ENCODE results near the gene TENT4A.

DNA sequence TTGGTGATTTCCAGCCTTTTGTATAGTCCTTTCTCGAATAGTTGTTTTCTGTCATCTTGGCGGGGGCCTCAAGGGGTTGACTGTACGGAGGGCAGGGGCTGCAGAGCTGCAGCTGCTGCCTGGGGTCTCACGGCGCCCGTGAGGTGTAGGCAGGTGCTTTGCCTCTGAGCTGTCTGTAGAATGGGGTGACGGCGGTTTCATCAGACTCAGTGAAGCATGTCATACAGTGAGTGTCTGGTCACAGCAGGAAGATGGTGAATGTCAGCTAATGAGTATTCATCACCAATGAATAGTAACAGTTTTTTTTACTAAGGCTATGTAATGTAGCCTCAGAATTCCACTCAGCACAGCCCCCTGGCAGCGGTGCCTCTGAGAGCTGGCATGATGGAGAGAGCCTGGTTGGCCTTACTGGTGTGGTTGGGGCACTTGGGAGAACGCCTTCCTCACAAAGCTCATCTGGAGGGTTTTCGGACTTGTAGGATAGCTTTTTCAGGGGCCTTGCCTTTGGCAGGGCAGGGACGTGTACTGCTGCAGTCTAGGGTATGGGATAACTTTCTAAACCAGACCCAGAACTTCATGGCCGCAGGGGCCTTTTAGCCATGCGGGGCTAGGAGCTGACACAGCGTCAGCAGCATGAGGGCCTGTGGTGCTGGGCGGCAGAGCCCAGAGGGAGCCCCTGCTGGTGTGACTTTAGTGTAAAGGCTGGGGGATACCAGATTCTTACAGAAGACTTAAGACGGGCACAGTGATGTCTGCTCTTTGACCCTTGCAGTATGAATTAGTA is 15.0 kb downstream of the TENT4A start:
- TF ChIP-seq, protein P1, sequence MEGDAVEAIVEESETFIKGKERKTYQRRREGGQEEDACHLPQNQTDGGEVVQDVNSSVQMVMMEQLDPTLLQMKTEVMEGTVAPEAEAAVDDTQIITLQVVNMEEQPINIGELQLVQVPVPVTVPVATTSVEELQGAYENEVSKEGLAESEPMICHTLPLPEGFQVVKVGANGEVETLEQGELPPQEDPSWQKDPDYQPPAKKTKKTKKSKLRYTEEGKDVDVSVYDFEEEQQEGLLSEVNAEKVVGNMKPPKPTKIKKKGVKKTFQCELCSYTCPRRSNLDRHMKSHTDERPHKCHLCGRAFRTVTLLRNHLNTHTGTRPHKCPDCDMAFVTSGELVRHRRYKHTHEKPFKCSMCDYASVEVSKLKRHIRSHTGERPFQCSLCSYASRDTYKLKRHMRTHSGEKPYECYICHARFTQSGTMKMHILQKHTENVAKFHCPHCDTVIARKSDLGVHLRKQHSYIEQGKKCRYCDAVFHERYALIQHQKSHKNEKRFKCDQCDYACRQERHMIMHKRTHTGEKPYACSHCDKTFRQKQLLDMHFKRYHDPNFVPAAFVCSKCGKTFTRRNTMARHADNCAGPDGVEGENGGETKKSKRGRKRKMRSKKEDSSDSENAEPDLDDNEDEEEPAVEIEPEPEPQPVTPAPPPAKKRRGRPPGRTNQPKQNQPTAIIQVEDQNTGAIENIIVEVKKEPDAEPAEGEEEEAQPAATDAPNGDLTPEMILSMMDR (conservative IDR thresholded peaks at IDR 0.05; ENCODE audit: low read depth, low read length): no peak
- no peak for TF ChIP-seq EZH2 (IDR thresholded peaks at IDR 0.05; ENCODE audit: low read length, unreplicated experiment)

All from PC-3 (cell line).